Measurements from ENCODE around the gene OR52W1.

GRCh38 chr11:6234387-6235107, 35.5 kb downstream of the OR52W1 start, which contains the start of gene FHIP1B:
- TF ChIP-seq EZH2 (IDR thresholded peaks at IDR 0.05; ENCODE audit: borderline replicate concordance, low read depth, low read length, poor library complexity, severe bottlenecking) (no peak), CTCF (conservative IDR thresholded peaks at IDR 0.05; ENCODE audit: low read depth, low read length) (no peak)

Measured in A673 (cell line).